Endothelial cell of umbilical vein (primary cell): Measurements from ENCODE around the gene C1orf35. TPM values are rescaled to one million over a fixed set of nuclear protein-coding genes. Genes with fewer than 3 reads are reported as not detected.

Experiments used
- BruUV-seq: library from RNA; stranded (reverse); fragments of 400-500 nt; replicated peaks from 2 replicates; lab custom pipeline; 2021; lab: Mats Ljungman, UMichigan
- CTCF ChIA-PET: fragments of 300-600, 350-600 bp; sonication (Branson Sonifier 250); formaldehyde crosslinking; loops from one replicate; lab custom pipeline; 2021; ENCODE audit warnings: antibody characterized with exemption, inconsistent platforms; lab: Charles Lee
- POLR2A ChIA-PET: fragments of 300-600, 350-600 bp; sonication (Branson Sonifier 250); formaldehyde crosslinking; loops from one replicate; lab custom pipeline; 2021; ENCODE audit warnings: antibody characterized with exemption, inconsistent platforms; lab: Charles Lee
- DNase-seq: peaks from one replicate; pipeline ENCODE4 v3.0.0-alpha.2; 2011; ENCODE audit warnings: low read depth, low spot score
- FAIRE-seq: peaks from 2 replicates; lab custom pipeline; 2011; peaks lifted over from hg19 to GRCh38; lab: Jason Lieb, UNC
- H2AFZ ChIP-seq: 2 replicates; pipeline ENCODE4 v1.6.0; 2012; ENCODE audit warnings: low read depth, low read length, control low read depth, inconsistent platforms
- H3K27ac ChIP-seq: 2 replicates; pipeline ENCODE4 v1.5.1; 2011; ENCODE audit warnings: low read depth, mild to moderate bottlenecking, control low read depth, low read length, moderate library complexity; ENCODE audit not compliant: insufficient read depth
- H3K27me3 ChIP-seq, 2 experiments: 2 replicates each; pipeline versions ENCODE4 v1.6.0 to v1.6.1; 2011; ENCODE audit warnings: low read length in 2 of 2, mixed read lengths in 1 of 2; ENCODE audit not compliant: control insufficient read depth in 2 of 2, insufficient read depth in 2 of 2
- H3K36me3 ChIP-seq, 2 experiments: 2 replicates in 1 of 2; 3 replicates in 1 of 2; pipeline ENCODE4 v1.5.1; 2011; ENCODE audit warnings: low read length in 2 of 2, mild to moderate bottlenecking in 1 of 2, moderate library complexity in 1 of 2; ENCODE audit not compliant: control insufficient read depth in 2 of 2, insufficient read depth in 2 of 2; ENCODE audit errors: extremely low read depth in 1 of 2
- H3K4me1 ChIP-seq: 3 replicates; pipeline ENCODE4 v1.5.1; 2011; ENCODE audit warnings: mild to moderate bottlenecking, low read length; ENCODE audit not compliant: control insufficient read depth, insufficient read depth; ENCODE audit errors: extremely low read depth
- H3K4me2 ChIP-seq: 2 replicates; pipeline ENCODE4 v1.6.1; 2011; ENCODE audit warnings: low read length, control low read depth, mixed read lengths; ENCODE audit not compliant: insufficient read depth
- H3K4me3 ChIP-seq, 3 experiments: fragments of 200-600 bp in 1 of 3; sonication (generic), shearing (Covaris generic) in 1 of 3; replicated peaks in 1 of 3; 2 replicates each; pipeline ENCODE4 v1.5.1; 2011 to 2016; ENCODE audit warnings: control low read depth in 3 of 3, low read length in 3 of 3, mild to moderate bottlenecking in 2 of 3, inconsistent platforms in 1 of 3, low read depth in 1 of 3, moderate library complexity in 1 of 3; ENCODE audit not compliant: insufficient read depth in 1 of 3
- H3K79me2 ChIP-seq: 2 replicates; pipeline ENCODE4 v1.6.0; 2012; ENCODE audit warnings: low read length, inconsistent platforms; ENCODE audit not compliant: control insufficient read depth, insufficient read depth
- H3K9ac ChIP-seq: replicated peaks from 2 replicates; pipeline ENCODE3; 2011; ENCODE audit warnings: low read length, control low read depth; ENCODE audit not compliant: insufficient read depth; ENCODE audit errors: extremely low read depth
- H3K9me1 ChIP-seq: replicated peaks from 3 replicates; pipeline ENCODE4 v1.6.0; 2011; ENCODE audit warnings: mild to moderate bottlenecking, low read length; ENCODE audit not compliant: control insufficient read depth, insufficient read depth; ENCODE audit errors: extremely low read depth
- H3K9me3 ChIP-seq: replicated peaks from 2 replicates; pipeline ENCODE4 v1.5.1; 2012; ENCODE audit warnings: low read length, inconsistent platforms; ENCODE audit not compliant: control insufficient read depth, insufficient read depth
- H4K20me1 ChIP-seq: replicated peaks from 2 replicates; pipeline ENCODE3; 2011; ENCODE audit warnings: mild to moderate bottlenecking, low read length; ENCODE audit not compliant: control insufficient read depth, insufficient read depth; ENCODE audit errors: extremely low read depth
- EZH2 ChIP-seq: IDR thresholded peaks from 2 replicates; pipeline ENCODE4 v1.6.1; 2012; ENCODE audit warnings: borderline replicate concordance, low read depth, mild to moderate bottlenecking, moderate library complexity, low read length, inconsistent platforms; ENCODE audit not compliant: severe bottlenecking
- FOS ChIP-seq: IDR thresholded peaks from 2 replicates; pipeline ENCODE4 v1.6.1; 2011; ENCODE audit warnings: mild to moderate bottlenecking, low read length, moderate library complexity, borderline replicate concordance; ENCODE audit not compliant: insufficient read depth
- GATA2 ChIP-seq: IDR thresholded peaks from 2 replicates; pipeline ENCODE4 v1.7.0; 2011; ENCODE audit warnings: low read depth, mild to moderate bottlenecking, moderate library complexity, mixed read lengths, low read length; ENCODE audit not compliant: insufficient read length, insufficient read depth
- JUN ChIP-seq: IDR thresholded peaks from 2 replicates; pipeline ENCODE4 v1.6.1; 2011; ENCODE audit warnings: borderline replicate concordance, low read depth; ENCODE audit not compliant: insufficient read length, insufficient read depth
- MYC ChIP-seq: IDR thresholded peaks from one replicate; pipeline ENCODE4 v1.6.1; 2011; ENCODE audit warnings: mild to moderate bottlenecking, low read depth, low read length
- POLR2A ChIP-seq: IDR thresholded peaks from 2 replicates; pipeline ENCODE4 v1.6.1; 2012; ENCODE audit warnings: low read depth, mild to moderate bottlenecking, control low read depth, low read length
- POLR2AphosphoS5 ChIP-seq: IDR thresholded peaks from 2 replicates; pipeline ENCODE4 v1.6.1; 2012; ENCODE audit warnings: low read depth, mild to moderate bottlenecking, control low read depth, low read length, moderate library complexity; ENCODE audit not compliant: insufficient read depth
- dilution Hi-C: fragments of 300-500 bp; cut with MboI; formaldehyde crosslinking; loops from one replicate; pipeline ENCODE4 v1.15.0; 2019; ENCODE audit warnings: low sequenced_read_pairs; ENCODE audit not compliant: extremely low pct_ligation_motif_present
- intact Hi-C: fragments of 100-400 bp; cut with micrococcal nuclease; formaldehyde crosslinking; loops from one replicate; pipeline ENCODE4 v1.10.0; 2022
- polyA plus RNA-seq, 4 experiments: library from polyadenylated mRNA; depleted of rRNA in 3 of 4; stranded (reverse) in 3 of 4; unstranded in 1 of 4; fragments of >200 nt; gene quantifications; 2 replicates each; pipeline versions ENCODE4 v1.2.1 to v1.2.3, GENCODE V29; 2011 to 2012; ENCODE audit warnings: missing spikeins in 1 of 4
- total RNA-seq: library from RNA; stranded (reverse); gene quantifications from 2 replicates; pipeline ENCODE4 v1.2.3, GENCODE V29; 2021
- TF ChIP-seq, protein P1 (sequence below): IDR thresholded peaks from 2 replicates; pipeline ENCODE4 v1.6.1; 2011; ENCODE audit not compliant: insufficient read depth, insufficient read length
- TF ChIP-seq, protein P2 (sequence below), 2 donors: IDR thresholded peaks; 1 replicate in 1 of 2; 2 replicates in 1 of 2; pipeline ENCODE4 v1.5.1; 2011; ENCODE audit warnings: low read length in 2 of 2, mild to moderate bottlenecking in 2 of 2, moderate library complexity in 2 of 2, control low read depth in 1 of 2, inconsistent platforms in 1 of 2, low read depth in 1 of 2; ENCODE audit not compliant: insufficient read depth in 1 of 2; ENCODE audit errors: extremely low read depth in 1 of 2

C1orf35 gene
- total and polyA plus RNA-seq, 2 donors (not counting 3 experiments of a cell fraction or from before 2014, with no cell fraction given): 19.9 to 21.7 TPM

DNA sequence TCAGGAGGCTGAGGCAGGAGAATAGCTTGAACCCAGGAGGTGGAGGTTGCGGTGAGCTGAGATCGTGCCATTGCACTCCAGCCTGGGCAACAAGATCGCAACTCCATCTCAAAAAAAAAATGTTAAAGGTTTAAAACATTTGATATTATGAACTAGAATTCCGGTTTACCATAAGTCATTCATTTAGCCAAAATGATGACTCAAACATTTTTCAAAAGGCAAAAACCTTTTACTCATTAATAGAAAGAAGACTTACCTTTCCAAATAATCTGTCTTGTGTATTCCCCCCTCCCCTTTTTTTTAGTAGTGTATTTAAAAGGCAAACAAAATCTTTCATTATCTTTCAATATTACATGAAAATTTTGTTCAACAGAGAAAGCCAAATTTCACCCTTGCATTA, 14.2 kb upstream of the C1orf35 start:
- POLR2A ChIA-PET: no interaction called here
- H3K9ac ChIP-seq: no peak overlapping the region
- no peaks in the 10 kb centered on the region for H3K4me1 ChIP-seq
- H3K9me3 ChIP-seq: no peaks in the 10 kb centered on the region
- H3K9me1 ChIP-seq: no peaks in the 10 kb centered on the region
- no TSS peak for BruUV-seq
- no peaks in the 10 kb centered on the region for H3K36me3 ChIP-seq
- no peak for DNase-seq
- no peak for TF ChIP-seq FOS
- TF ChIP-seq MYC: no peak
- TF ChIP-seq JUN: no peak
- TF ChIP-seq, protein P1, sequence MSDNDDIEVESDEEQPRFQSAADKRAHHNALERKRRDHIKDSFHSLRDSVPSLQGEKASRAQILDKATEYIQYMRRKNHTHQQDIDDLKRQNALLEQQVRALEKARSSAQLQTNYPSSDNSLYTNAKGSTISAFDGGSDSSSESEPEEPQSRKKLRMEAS: no peak
- no peak for TF ChIP-seq EZH2
- TF ChIP-seq, protein P2, sequence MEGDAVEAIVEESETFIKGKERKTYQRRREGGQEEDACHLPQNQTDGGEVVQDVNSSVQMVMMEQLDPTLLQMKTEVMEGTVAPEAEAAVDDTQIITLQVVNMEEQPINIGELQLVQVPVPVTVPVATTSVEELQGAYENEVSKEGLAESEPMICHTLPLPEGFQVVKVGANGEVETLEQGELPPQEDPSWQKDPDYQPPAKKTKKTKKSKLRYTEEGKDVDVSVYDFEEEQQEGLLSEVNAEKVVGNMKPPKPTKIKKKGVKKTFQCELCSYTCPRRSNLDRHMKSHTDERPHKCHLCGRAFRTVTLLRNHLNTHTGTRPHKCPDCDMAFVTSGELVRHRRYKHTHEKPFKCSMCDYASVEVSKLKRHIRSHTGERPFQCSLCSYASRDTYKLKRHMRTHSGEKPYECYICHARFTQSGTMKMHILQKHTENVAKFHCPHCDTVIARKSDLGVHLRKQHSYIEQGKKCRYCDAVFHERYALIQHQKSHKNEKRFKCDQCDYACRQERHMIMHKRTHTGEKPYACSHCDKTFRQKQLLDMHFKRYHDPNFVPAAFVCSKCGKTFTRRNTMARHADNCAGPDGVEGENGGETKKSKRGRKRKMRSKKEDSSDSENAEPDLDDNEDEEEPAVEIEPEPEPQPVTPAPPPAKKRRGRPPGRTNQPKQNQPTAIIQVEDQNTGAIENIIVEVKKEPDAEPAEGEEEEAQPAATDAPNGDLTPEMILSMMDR (IDR thresholded peaks at IDR 0.05; ENCODE audit: extremely low read depth in 1 of 2, insufficient read depth in 1 of 2, low read depth in 1 of 2, low read length in 2 of 2): no peak
- no peak for TF ChIP-seq POLR2A
- no peak for TF ChIP-seq POLR2AphosphoS5
- no peak for TF ChIP-seq GATA2
- H2AFZ ChIP-seq: no peak overlapping the region
- dilution Hi-C loops: no loop called here
- no peak overlapping the region for H3K27ac ChIP-seq
- no peak overlapping the region for H3K4me3 ChIP-seq
- H4K20me1 ChIP-seq: no peaks in the 10 kb centered on the region
- H3K4me2 ChIP-seq: no peak overlapping the region
- CTCF ChIA-PET: no interaction called here
- intact Hi-C loops: no loop called here
- peaks cover 1 to 5% of the 10 kb centered on the region in 2 experiments for H3K27me3 ChIP-seq
- FAIRE-seq: no peak
- no peaks in the 10 kb centered on the region for H3K79me2 ChIP-seq
